ENCODE measurements around the gene FOXA2.

The FOXA2 gene

GRCh38 chr20:22583773-22584521 lies 425 bp downstream of the FOXA2 start:
- peak; percentile 22 for DNase-seq

DNA sequence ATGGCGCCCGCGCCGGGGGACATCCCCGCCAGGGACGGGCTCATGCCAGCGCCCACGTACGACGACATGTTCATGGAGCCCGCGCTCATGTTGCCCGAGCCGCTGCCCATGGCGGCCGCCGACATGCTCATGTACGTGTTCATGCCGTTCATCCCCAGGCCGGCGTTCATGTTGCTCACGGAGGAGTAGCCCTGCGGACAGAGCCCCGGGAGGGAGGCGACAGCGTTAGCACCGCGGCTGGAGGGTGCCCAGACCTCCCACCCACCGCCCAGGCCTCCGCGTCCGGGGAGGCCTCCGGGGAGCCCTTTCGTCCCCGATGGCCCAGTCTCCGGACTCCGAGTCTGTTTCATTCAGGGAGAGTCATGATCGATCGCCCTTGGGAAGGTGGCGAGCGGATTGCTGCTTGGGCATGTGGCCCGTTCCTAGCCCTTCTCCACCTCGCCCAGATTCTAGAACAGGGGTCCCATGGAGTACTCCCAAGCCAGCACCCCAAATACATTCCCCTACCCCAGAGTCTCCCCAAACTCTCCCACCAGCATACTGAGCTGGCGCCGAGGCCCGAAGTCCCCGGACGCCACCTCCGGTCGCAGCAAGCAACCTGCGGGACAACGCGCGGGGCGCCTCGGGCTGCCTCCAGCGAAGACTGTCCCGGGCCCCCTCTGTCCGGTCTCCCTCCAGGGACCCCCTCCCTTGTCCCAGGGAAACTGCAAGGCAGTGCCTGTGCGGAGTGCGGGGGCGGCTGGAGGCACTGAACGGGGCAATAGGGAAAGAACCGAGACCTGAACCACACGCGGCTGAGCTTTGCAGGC lies 1.2 kb downstream of the FOXA2 start:
- DNase-seq: peak; percentile 71

DNA sequence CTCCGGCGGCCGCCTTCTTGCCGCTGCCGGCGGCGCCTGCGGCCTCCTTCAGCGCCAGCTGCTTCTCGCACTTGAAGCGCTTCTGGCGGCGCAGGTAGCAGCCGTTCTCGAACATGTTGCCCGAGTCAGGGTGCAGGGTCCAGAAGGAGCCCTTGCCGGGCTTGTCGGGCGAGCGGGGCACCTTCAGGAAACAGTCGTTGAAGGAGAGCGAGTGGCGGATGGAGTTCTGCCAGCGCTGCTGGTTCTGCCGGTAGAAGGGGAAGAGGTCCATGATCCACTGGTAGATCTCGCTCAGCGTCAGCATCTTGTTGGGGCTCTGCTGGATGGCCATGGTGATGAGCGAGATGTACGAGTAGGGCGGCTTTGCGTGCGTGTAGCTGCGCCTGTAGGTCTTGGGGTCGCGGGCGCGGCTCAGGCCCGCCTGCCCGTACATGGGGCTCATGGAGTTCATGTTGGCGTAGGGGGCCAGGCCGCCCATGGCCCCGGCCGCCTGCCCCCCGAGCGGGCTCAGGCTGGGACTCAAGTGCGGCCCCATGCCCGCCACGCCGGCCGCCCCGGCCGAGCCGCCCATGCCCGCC lies 1.9 kb downstream of the FOXA2 start:
- DNase-seq: peak; percentile 73

GRCh38 chr20:22581437-22582385 lies 2.7 kb downstream of the FOXA2 start:
- DNase-seq: peak; percentile 15

- peak; percentile 47 for DNase-seq
Measured at GRCh38 chr20:22579711-22580697, 4.4 kb downstream of the FOXA2 start.

DNA sequence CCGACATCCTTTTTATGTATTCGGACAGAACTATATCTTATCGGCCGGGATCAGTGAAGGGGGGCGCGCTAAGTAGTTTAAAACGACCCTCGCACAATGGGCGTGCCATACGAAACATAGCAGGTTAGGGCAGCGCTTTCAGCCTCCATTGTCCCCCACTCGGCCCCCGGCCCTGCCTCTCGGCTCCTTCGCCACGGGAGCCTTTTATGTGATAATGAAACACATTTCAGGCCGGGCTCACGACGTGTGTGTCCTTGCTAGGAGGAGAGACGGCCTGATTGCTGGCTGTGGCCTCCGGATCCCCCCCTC lies 5.3 kb downstream of the FOXA2 start:
- DNase-seq: peak; percentile 60

DNA sequence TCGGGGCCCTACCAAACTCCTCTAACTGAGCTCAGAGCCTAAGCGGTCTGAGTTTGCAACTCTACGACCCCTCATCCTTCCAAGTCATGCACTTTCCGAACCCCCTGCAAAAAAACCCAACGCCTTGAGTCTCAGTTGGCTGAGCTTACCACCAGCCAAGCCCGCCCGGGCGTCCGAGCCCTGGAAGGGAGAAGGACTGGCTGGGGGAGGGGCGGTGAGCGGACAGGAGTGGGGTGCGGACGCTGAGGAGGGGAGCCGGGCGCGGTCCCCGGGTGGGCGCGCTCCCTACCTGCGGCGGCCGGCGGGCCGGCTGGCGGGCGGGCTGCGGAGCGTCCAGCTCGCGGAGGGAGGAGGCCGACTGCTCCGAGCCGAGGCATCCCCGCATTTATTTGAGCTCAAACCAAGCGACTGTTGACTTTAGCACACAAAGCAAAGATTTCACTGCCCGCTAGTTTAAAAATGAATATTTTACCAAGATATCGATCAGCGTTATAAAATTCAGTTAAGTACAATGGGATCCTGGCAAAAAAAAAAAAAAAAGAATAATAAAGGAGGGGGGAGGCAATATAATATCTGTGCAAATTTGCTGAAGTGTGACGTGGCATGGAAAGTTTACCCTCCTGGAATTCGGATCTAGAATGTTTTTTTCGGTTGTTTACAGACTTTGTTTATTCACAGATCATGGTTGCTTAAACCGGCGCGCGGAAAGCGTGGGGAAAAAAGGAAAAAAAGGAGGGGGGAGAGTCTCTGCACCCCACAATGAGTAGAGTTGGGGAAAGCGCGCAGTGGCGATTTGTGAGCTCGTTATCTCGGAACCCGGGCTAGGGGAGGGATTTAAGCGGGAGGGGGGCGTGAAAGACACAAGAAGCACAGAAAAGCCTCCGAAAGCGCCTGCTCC lies 5.9 kb downstream of the FOXA2 start:
- no peak for DNase-seq

GRCh38 chr20:22577515-22578220 lies 6.7 kb downstream of the FOXA2 start:
- peak; percentile 57 for DNase-seq

DNA sequence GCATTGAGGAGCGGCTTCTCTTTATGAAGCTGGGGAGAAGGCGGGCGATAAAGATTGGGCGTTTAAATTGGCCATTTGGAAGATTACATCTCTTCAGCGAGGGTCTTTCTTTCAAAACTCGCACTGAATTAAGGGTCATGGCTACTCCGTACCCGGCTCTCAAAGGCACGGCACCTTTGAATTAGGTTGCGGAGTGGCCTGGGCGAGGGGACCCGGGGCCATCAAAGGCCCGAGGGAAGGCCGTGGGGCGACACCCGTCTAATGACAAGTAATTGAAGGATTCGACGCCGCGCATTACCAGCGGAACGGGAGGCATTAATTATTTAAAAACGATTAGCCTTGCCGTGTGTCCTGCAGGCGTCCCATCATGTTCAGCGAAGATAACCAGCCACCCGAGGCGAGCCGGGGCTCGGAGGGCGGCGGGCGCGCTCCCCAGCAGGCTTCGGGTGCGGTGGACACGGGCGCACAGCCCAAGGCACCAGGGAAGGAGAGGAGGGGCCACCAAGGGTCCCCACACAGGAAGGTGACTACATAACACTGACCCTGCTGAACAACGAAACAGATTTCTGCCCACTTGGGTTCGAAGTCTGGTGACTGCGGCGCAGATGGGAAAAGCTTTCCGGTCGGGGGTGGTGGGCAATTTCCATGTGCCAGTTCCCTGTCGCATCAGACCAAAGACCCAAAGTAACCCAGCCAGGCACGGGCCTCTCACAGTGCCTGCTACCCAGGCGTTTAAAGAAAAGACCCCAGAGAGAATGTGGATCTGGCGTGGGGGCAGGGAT lies 7.4 kb downstream of the FOXA2 start:
- peak; percentile 78 for DNase-seq

GRCh38 chr20:22576273-22576672 lies 8.1 kb downstream of the FOXA2 start:
- DNase-seq: peak; percentile 38

DNA sequence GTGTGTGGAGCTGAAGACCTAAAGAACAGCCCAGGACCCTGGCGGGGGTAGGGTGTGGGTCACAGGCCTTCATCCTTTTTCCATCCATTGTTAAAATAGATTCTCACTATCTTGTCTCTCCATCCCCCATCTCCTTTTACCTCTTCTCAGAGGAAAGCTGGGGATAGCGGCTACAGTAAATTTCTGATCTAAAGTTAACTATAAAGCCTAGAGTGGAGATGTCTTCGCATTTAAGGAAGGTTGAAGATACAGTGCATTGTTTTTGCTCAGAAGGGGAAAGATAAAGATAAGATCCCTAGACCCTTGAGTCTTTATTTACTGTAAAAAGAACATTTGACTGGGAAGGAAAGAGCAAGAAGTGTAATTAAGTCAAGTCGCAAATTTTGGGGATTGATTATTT lies 8.6 kb downstream of the FOXA2 start:
- no peak for DNase-seq

DNA sequence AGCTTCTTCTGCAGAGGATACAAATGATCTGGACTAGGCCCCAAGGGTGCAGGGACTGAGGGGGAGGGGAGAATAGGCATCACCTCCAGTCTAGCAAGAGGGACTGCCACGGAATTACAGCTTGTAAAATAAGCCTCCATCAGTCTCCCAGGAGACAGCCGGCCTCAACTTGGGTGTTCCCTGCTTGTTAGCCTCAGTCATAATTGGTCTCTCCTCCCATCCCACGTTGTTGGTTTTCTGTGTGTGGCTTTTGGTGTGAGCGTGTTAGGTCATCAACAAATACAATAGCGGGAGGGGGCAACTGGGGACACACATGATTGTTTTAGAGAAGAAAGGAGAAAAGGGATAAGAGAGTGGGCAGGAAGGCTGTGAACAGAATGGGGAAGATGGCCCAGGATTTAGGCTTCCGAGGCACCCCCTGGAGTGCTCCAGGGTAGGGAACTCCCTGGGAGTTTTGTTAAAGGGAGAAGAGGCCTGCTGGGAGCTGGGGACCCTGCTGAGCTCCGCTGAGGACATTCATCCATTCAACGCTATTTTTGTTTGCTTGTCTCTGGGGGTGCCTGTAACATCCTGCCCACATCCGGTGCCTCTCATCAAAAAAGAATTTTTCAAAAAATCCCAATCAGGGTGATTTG lies 9.2 kb downstream of the FOXA2 start:
- DNase-seq: peak; percentile 54

GRCh38 chr20:22574545-22575086 lies 9.8 kb downstream of the FOXA2 start:
- DNase-seq: peak; percentile 46

DNA sequence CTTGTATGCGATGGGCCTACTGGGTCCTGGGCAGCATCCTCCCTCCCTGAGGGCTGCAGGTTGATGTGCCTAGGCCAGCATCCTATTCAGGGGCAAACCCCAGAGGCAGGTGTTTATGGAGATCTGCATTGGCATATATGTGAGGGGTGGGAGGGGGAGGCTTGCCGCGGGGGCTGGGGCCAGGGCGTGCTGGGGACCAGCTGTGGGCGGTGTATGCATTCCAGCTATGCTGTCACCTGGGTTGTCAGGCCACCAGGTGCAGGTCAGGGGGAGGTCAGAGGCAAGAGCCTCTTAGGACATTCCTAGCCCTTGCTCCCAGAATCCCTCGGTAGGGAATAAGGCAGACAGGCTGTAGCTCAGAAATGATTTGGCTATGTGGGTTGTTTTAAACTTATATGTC lies 11.9 kb downstream of the FOXA2 start:
- peak; percentile 1 for DNase-seq

- peak; percentile 17 for DNase-seq
Measured at GRCh38 chr20:22572023-22572422, 12.3 kb downstream of the FOXA2 start.

DNA sequence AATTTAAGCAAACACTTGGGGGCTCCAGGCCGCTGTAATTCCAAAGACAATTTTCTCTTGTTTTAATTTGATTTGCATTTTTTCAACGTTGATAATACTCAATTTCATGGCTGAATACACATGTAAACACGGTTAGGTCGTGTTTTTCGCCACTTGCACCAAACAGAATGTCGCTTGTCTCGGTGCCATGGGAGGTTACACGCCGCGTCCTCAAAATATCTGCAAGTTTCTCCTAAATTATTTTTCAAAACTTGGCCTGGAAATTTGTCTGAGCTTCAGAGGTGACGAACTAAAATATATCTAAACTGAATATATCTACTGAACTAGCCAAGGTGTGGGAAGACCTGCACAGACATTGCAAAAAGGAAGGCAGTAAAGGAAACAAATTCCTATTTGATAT lies 15.0 kb downstream of the FOXA2 start:
- DNase-seq: peak; percentile 50

- DNase-seq: peak; percentile 74
Measured at GRCh38 chr20:22568872-22569344, 15.5 kb downstream of the FOXA2 start.
